Measurements from ENCODE around the gene HMGB4. TPM values are rescaled to one million over a fixed set of nuclear protein-coding genes. Genes with fewer than 3 reads are reported as not detected.

The HMGB4 gene
- total RNA-seq: not detected

- TF ChIP-seq, protein P1, sequence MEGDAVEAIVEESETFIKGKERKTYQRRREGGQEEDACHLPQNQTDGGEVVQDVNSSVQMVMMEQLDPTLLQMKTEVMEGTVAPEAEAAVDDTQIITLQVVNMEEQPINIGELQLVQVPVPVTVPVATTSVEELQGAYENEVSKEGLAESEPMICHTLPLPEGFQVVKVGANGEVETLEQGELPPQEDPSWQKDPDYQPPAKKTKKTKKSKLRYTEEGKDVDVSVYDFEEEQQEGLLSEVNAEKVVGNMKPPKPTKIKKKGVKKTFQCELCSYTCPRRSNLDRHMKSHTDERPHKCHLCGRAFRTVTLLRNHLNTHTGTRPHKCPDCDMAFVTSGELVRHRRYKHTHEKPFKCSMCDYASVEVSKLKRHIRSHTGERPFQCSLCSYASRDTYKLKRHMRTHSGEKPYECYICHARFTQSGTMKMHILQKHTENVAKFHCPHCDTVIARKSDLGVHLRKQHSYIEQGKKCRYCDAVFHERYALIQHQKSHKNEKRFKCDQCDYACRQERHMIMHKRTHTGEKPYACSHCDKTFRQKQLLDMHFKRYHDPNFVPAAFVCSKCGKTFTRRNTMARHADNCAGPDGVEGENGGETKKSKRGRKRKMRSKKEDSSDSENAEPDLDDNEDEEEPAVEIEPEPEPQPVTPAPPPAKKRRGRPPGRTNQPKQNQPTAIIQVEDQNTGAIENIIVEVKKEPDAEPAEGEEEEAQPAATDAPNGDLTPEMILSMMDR (IDR thresholded peaks at IDR 0.05; ENCODE audit: low read depth): no peak
Observed at GRCh38 chr1:33863779-33864178, at the start of gene HMGB4. HMGB4 (plus strand) TSS chr1:33864079; CDS start chr1:33864192, 113 bp downstream.

- TF ChIP-seq, protein P1 (IDR thresholded peaks at IDR 0.05; ENCODE audit: low read depth): no peak
Observed at GRCh38 chr1:33814166-33814565, 49.7 kb upstream of the HMGB4 start.

DNA sequence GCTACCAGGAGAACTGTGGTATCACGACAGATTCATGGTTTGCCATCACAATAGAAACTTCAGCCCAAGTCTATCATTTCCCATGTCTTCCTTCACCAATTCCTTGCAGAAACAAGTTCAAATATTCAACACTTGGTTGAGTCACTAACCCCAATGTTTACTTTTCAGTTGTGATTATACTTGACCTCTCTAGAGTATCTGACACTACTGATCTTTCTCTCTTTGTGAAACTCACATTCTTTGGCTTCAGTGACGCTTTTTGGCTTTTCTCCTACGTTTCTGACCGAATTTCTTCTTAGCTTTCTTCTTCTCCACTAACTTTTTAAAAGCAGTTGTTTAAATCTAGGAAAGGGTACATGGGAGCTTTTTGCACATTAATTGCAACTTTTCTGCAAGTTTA lies 48.8 kb upstream of the HMGB4 start:
- TF ChIP-seq, protein P1 (IDR thresholded peaks at IDR 0.05; ENCODE audit: low read depth): no peak

GRCh38 chr1:33818071-33818470 lies 45.8 kb upstream of the HMGB4 start:
- TF ChIP-seq, protein P1 (IDR thresholded peaks at IDR 0.05; ENCODE audit: low read depth): no peak

- TF ChIP-seq, protein P1 (IDR thresholded peaks at IDR 0.05; ENCODE audit: low read depth): no peak
Observed at GRCh38 chr1:33819290-33819912, 44.5 kb upstream of the HMGB4 start.

- TF ChIP-seq, protein P1 (IDR thresholded peaks at IDR 0.05; ENCODE audit: low read depth): no peak
Observed at GRCh38 chr1:33819913-33820311, 44.0 kb upstream of the HMGB4 start.

DNA sequence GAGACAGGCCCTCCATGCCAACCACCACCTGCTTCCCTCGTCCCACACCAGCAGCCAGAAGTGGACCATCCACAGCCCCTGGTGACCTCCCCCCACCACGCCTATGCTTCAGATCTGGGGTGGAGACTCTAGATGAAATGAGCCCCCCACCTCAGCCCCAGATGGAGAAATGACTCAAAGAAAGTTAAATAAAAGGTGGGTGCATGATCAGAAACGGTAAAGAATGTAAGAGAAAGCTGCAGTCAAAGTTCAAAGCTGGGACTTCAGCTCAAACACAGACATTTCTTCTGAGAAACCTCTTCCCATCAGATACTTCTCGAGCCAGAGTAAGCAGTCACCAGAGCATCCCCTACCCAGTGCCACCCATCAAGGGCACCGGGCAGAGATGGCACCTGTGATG lies 43.1 kb upstream of the HMGB4 start:
- TF ChIP-seq, protein P1 (IDR thresholded peaks at IDR 0.05; ENCODE audit: low read depth): no peak

Data from subcutaneous adipose tissue (tissue), 4 donors.